PC-3 (cell line): ENCODE results near the gene SLC45A1.

Experiments
- CTCF ChIP-seq: fragments of 300-600 bp; sonication (generic); conservative IDR thresholded peaks from 2 replicates; pipeline ENCODE4 v1.5.1; 2017; ENCODE audit warnings: antibody characterized with exemption, low read depth, mild to moderate bottlenecking, low read length
- EZH2 ChIP-seq: fragments of 300-600 bp; sonication (generic); IDR thresholded peaks from one replicate; pipeline ENCODE4 v1.6.1; 2017; ENCODE audit warnings: antibody characterized with exemption, mild to moderate bottlenecking, low read length; ENCODE audit not compliant: unreplicated experiment

- TF ChIP-seq EZH2 (no peak), CTCF (no peak)
Observed at GRCh38 chr1:8276932-8277331, 41.0 kb upstream of the SLC45A1 start.
